22Rv1 (cell line): ENCODE measurements around the gene GABRG3.

ENCODE experiments used
- H3K27ac ChIP-seq: fragments of 450-650 bp; 2 replicates; pipeline ENCODE4 v1.5.1; 2017
- ZFX ChIP-seq: fragments of 450-650 bp; IDR thresholded peaks from 2 replicates; pipeline ENCODE4 v1.6.1; 2017; ENCODE audit warnings: antibody characterized with exemption, borderline replicate concordance
- TF ChIP-seq, protein P1 (sequence below): fragments of 450-650 bp; IDR thresholded peaks from 2 replicates; pipeline ENCODE4 v1.5.1; 2017; ENCODE audit warnings: mild to moderate bottlenecking

GABRG3 gene

DNA sequence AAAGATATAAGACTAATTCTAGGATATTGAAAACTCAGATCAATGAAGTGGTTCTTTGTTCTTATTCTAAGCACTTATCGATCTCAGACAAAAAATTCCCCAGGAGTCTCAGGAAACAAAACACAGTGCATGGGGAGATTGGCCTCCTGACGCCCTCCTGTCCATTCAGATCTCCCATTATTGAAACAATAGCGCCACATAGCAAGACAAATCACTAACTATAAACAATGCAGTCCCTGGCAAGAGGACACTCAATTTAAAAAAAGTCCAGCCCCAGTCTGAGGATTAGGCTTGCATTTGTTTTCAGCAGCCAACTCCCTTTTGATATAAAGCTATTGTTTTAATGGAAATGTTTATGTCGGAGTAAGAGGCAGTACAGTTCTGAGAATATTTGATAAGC, 528.2 kb downstream of the GABRG3 start:
- H3K27ac ChIP-seq: no peak overlapping the region
- TF ChIP-seq ZFX: no peak
- TF ChIP-seq, protein P1, sequence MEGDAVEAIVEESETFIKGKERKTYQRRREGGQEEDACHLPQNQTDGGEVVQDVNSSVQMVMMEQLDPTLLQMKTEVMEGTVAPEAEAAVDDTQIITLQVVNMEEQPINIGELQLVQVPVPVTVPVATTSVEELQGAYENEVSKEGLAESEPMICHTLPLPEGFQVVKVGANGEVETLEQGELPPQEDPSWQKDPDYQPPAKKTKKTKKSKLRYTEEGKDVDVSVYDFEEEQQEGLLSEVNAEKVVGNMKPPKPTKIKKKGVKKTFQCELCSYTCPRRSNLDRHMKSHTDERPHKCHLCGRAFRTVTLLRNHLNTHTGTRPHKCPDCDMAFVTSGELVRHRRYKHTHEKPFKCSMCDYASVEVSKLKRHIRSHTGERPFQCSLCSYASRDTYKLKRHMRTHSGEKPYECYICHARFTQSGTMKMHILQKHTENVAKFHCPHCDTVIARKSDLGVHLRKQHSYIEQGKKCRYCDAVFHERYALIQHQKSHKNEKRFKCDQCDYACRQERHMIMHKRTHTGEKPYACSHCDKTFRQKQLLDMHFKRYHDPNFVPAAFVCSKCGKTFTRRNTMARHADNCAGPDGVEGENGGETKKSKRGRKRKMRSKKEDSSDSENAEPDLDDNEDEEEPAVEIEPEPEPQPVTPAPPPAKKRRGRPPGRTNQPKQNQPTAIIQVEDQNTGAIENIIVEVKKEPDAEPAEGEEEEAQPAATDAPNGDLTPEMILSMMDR: no peak

DNA sequence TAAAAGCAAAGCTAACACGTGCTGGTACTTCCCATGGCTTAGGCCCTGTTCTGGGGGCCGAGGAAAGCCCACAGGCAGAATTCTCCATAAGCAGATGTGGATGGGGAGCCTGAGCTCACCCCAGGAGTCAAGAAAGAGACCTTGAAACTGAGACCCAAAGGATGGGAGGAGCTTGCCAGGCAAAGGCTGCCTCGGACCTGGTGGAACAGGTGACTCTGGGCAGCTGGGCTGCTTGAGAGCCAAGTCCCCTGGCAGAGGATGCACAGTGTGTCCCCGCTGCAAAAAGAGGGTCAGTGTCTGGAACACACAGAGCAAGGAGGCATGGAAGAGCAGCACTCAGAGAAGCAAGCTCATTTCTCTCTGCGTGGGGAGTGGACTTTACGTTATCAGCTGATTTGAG, 528.7 kb downstream of the GABRG3 start:
- H3K27ac ChIP-seq: no peak overlapping the region
- no peak for TF ChIP-seq ZFX
- TF ChIP-seq, protein P1: no peak

DNA sequence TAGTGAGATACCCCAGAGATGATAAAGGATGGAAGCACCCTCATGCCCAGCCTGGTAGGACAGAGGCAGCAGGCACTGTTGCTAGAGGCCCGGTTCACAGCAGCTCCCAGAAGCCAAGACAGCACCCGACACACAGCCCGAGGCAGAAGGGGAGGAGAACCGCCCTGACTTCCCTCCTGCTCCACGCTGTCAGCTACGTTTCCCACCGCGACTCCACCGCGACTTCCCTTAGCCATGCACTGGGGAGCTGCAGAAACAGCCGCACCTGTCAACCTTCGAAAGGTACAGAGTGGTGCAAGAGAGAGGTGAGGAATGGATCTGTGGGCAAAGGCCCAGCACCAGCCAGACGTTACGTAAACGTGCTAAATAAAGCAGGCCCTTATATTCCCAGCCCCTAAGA, 529.2 kb downstream of the GABRG3 start:
- H3K27ac ChIP-seq: no peak overlapping the region
- no peak for TF ChIP-seq ZFX
- TF ChIP-seq, protein P1: no peak

DNA sequence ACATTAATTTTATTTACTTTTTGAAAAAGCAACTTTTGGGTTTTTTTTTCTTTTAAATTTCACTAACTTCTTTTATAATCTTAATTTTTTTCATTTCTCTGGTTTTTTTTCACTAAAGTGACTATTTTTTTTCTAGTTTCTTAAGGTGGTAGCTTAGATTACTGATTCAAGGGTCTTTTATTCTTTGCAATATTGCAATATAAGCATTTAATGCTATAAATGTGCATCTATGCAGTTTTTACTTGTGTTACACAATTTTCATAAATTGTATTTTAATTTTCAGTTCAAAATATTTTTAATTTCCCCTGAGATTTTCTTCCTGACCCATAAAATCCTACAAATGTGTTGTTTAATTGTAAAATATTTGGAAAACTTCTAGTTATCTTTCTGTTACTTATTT, 535.8 kb downstream of the GABRG3 start:
- H3K27ac ChIP-seq: no peak overlapping the region
- no peak for TF ChIP-seq ZFX
- TF ChIP-seq, protein P1: no peak

DNA sequence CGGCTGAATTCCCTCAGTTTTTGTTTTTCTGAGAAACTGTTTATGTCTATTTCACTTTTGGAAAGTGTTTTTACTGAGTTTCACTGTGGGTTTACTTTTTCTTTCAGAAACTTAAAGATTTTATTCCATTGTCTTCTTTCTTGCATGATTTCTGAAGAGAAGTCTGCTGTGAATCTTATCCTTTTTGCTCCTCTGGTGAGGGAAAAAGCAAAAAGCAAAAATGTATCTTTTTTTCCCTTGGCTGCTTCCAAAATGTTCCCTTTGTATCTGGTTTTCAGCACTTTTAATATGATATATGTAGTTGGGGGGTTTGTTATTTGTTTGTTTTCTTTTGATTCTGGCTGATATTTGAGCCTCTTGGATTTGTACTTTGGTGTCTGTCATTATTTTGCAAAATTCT, 538.0 kb downstream of the GABRG3 start:
- TF ChIP-seq, protein P1: no peak
- no peak for TF ChIP-seq ZFX
- H3K27ac ChIP-seq: no peak overlapping the region

DNA sequence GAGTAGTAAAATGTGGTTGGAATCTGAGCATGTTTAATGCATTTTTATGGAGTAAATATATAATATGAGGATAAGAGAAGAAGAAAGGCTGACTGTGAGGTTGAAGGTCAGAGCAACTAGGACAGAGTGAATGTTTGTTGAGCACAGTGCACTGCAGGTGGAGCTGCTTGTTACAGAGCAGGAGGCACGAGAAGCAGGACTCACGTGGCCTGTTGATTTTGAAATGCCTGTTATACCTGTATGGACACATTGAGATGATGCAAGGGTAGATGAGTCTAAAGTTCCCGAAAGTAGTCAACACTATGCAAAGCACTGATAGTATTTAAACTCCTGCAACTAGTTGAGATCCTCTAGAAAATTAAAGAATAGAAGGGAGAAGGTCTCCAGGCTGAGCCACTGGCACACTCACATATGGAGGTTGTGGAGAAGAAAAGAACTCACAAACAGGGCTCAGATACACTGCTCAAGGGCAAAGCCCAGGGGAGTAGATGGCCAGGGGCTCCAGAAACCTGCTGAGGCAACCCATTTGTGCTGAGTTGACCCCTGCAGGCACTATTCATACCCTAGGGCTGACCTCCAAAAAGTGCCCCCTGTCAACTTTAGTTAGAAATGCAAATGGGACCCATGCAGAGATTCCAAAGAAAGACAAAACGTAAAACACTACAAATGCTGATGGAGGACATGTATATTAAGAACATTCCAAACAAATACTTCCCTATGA, 541.5 kb downstream of the GABRG3 start:
- TF ChIP-seq ZFX: no peak
- TF ChIP-seq, protein P1: no peak
- no peak overlapping the region for H3K27ac ChIP-seq

DNA sequence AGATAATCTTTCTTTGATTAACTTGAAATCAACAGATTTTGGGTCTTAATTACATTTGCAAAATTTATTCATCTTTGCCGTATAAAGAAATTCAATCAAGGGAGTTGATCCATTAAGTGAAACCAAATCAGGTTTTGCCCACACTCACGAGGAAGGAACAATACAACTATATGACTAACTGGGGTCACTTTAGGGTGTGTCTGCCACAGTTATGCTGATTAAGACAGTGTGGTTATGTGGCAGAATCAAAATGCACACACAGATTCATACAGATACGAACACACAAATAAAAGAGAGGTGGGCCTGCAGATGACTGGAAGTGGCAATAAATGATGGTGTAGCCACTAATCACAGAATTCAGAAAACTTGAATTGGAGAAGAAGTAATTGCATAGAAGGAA, 543.5 kb downstream of the GABRG3 start:
- TF ChIP-seq, protein P1: no peak
- TF ChIP-seq ZFX: no peak

More for the DNA sequence above, 543.5 kb downstream of the GABRG3 start:
- no peak overlapping the region for H3K27ac ChIP-seq
